Dendritic cell treated with granulocyte-macrophage colony-stimulating factor and Interleukin-4, amounts not matched to agents 40 ng/mL and 50 ng/mL, for 4 days (primary cell): Measurements from ENCODE around the gene WNT8A.
"Not testable (repeated sequence)": the region's sequence is repeated elsewhere in the genome, so short reads cannot be mapped to it uniquely, and the experiment has no call there.

Source experiments
- H3K27ac Mint-ChIP-seq: one replicate; pipeline ENCODE4 v1.8.0; 2022; ENCODE audit warnings: mild to moderate bottlenecking, mixed read lengths
- H3K27me3 Mint-ChIP-seq: one replicate; pipeline ENCODE4 v1.8.0; 2022; ENCODE audit warnings: mild to moderate bottlenecking, mixed read lengths
- H3K36me3 Mint-ChIP-seq: one replicate; pipeline ENCODE4 v1.8.0; 2022; ENCODE audit warnings: low read depth, mixed read lengths
- H3K4me1 Mint-ChIP-seq: one replicate; pipeline ENCODE4 v1.8.0; 2022; ENCODE audit warnings: low read depth, mixed read lengths
- H3K4me3 Mint-ChIP-seq: one replicate; pipeline ENCODE4 v1.8.0; 2022; ENCODE audit warnings: mild to moderate bottlenecking, moderate library complexity, mixed read lengths
- H3K9me3 Mint-ChIP-seq: one replicate; pipeline ENCODE4 v1.8.0; 2022; ENCODE audit warnings: mixed read lengths
- intact Hi-C: fragments of 100-400 bp; cut with micrococcal nuclease; formaldehyde crosslinking; loops from one replicate; pipeline ENCODE4 v1.15.0; 2022

The WNT8A gene

GRCh38 chr5:138083702-138084101 lies at the start of gene WNT8A:
Gene WNT8A (plus strand): TSS chr5:138084033. CDS start chr5:138084128, 95 bp downstream.
- Mint-ChIP-seq H3K4me3 (no peak within 1 kb of the TSS), H3K36me3 (no peaks in the 10 kb centered on the region), H3K9me3 (no peaks in the 10 kb centered on the region), H3K4me1 (peaks cover 18% of the 10 kb centered on the region), H3K27me3 (peaks cover 9% of the 10 kb centered on the region), H3K27ac (no peak within 1 kb of the TSS)
- intact Hi-C loops = no loop called here

- H3K4me3 Mint-ChIP-seq = no peak overlapping the region
- H3K9me3 Mint-ChIP-seq = no peaks in the 10 kb centered on the region
- H3K36me3 Mint-ChIP-seq = peaks cover 23% of the 10 kb centered on the region
Observed at GRCh38 chr5:138035605-138036537, 48.0 kb upstream of the WNT8A start.

GRCh38 chr5:138037271-138037670 lies 46.6 kb upstream of the WNT8A start:
- Mint-ChIP-seq H3K27ac (no peak overlapping the region), H3K9me3 (no peaks in the 10 kb centered on the region), H3K36me3 (peaks cover 9% of the 10 kb centered on the region), H3K27me3 (peaks cover 11% of the 10 kb centered on the region), H3K4me1 (peaks cover 19% of the 10 kb centered on the region), H3K4me3 (no peak overlapping the region)
- intact Hi-C loops = no loop called here

More at GRCh38 chr5:138035605-138036537, 48.0 kb upstream of the WNT8A start:
- H3K4me1 Mint-ChIP-seq = peaks cover 26% of the 10 kb centered on the region
- intact Hi-C loops = loop anchor here (1.0 to 2.0 kb wide), 2 partner anchors 32 to 103 kb away; partner anchors contain the start of gene NME5
- peaks cover 7% of the 10 kb centered on the region for H3K27me3 Mint-ChIP-seq
- H3K27ac Mint-ChIP-seq = no peak overlapping the region

- no peak overlapping the region for H3K27ac Mint-ChIP-seq
- intact Hi-C loops = no loop called here
Observed at GRCh38 chr5:138037907-138038633, 45.8 kb upstream of the WNT8A start.

GRCh38 chr5:138038826-138039225 lies 45.0 kb upstream of the WNT8A start:
- Mint-ChIP-seq H3K9me3 (no peaks in the 10 kb centered on the region), H3K27me3 (peaks cover 16% of the 10 kb centered on the region), H3K4me1 (peaks cover 15% of the 10 kb centered on the region), H3K4me3 (no peak overlapping the region), H3K27ac (no peak overlapping the region), H3K36me3 (no peaks in the 10 kb centered on the region)
- intact Hi-C loops = no loop called here

More at GRCh38 chr5:138037907-138038633, 45.8 kb upstream of the WNT8A start:
- Mint-ChIP-seq H3K36me3 (peaks cover under 1% of the 10 kb centered on the region), H3K4me1 (peaks cover 21% of the 10 kb centered on the region), H3K4me3 (no peak overlapping the region), H3K27me3 (peaks cover 16% of the 10 kb centered on the region), H3K9me3 (no peaks in the 10 kb centered on the region)

- intact Hi-C loops, H3K4me1 Mint-ChIP-seq, H3K36me3 Mint-ChIP-seq, H3K27ac Mint-ChIP-seq, H3K4me3 Mint-ChIP-seq, H3K9me3 Mint-ChIP-seq: not testable (repeated sequence)
- H3K27me3 Mint-ChIP-seq = peaks cover 24% of the 10 kb centered on the region
Observed at GRCh38 chr5:138045283-138045682, 38.5 kb upstream of the WNT8A start.

- H3K27me3 Mint-ChIP-seq = peaks cover 21% of the 10 kb centered on the region
- no peak overlapping the region for H3K27ac Mint-ChIP-seq
- H3K9me3 Mint-ChIP-seq = no peaks in the 10 kb centered on the region
- no peaks in the 10 kb centered on the region for H3K36me3 Mint-ChIP-seq
- intact Hi-C loops = no loop called here
- H3K4me1 Mint-ChIP-seq = no peaks in the 10 kb centered on the region
- H3K4me3 Mint-ChIP-seq = no peak overlapping the region
Observed at GRCh38 chr5:138051441-138052296, 32.2 kb upstream of the WNT8A start.

- H3K27ac Mint-ChIP-seq, H3K4me3 Mint-ChIP-seq, intact Hi-C loops, H3K4me1 Mint-ChIP-seq, H3K36me3 Mint-ChIP-seq, H3K9me3 Mint-ChIP-seq: not testable (repeated sequence)
- peaks cover 24% of the 10 kb centered on the region for H3K27me3 Mint-ChIP-seq
Observed at GRCh38 chr5:138052718-138053117, 31.1 kb upstream of the WNT8A start.

- intact Hi-C loops = no loop called here
- no peaks in the 10 kb centered on the region for H3K9me3 Mint-ChIP-seq
- H3K4me3 Mint-ChIP-seq = no peak overlapping the region
- H3K4me1 Mint-ChIP-seq = no peaks in the 10 kb centered on the region
- H3K27ac Mint-ChIP-seq = no peak overlapping the region
- H3K27me3 Mint-ChIP-seq = peaks cover 26% of the 10 kb centered on the region
- no peaks in the 10 kb centered on the region for H3K36me3 Mint-ChIP-seq
Observed at GRCh38 chr5:138053554-138053953, 30.3 kb upstream of the WNT8A start.

GRCh38 chr5:138054206-138054605 lies 29.6 kb upstream of the WNT8A start:
- no peaks in the 10 kb centered on the region for H3K36me3 Mint-ChIP-seq
- peaks cover 26% of the 10 kb centered on the region for H3K27me3 Mint-ChIP-seq
- intact Hi-C loops = no loop called here
- no peak overlapping the region for H3K27ac Mint-ChIP-seq
- no peaks in the 10 kb centered on the region for H3K9me3 Mint-ChIP-seq
- no peak overlapping the region for H3K4me3 Mint-ChIP-seq
- H3K4me1 Mint-ChIP-seq = no peaks in the 10 kb centered on the region

GRCh38 chr5:138054847-138055558 lies 28.8 kb upstream of the WNT8A start:
- intact Hi-C loops = no loop called here
- Mint-ChIP-seq H3K27me3 (peaks cover 26% of the 10 kb centered on the region), H3K4me3 (no peak overlapping the region), H3K36me3 (no peaks in the 10 kb centered on the region), H3K9me3 (no peaks in the 10 kb centered on the region), H3K27ac (no peak overlapping the region), H3K4me1 (no peaks in the 10 kb centered on the region)

GRCh38 chr5:138064526-138064925 lies 19.3 kb upstream of the WNT8A start:
- no peaks in the 10 kb centered on the region for H3K9me3 Mint-ChIP-seq
- H3K4me1 Mint-ChIP-seq = peaks cover 15% of the 10 kb centered on the region
- intact Hi-C loops = loop anchor here (10.0 kb wide), 1 partner anchor 430 kb away; no protein-coding TSS in a partner anchor
- no peak overlapping the region for H3K27ac Mint-ChIP-seq
- no peaks in the 10 kb centered on the region for H3K36me3 Mint-ChIP-seq
- H3K27me3 Mint-ChIP-seq = peaks cover 2% of the 10 kb centered on the region
- H3K4me3 Mint-ChIP-seq = no peak overlapping the region

- Mint-ChIP-seq H3K4me3 (no peak overlapping the region), H3K27ac (no peak overlapping the region), H3K9me3 (no peaks in the 10 kb centered on the region), H3K36me3 (no peaks in the 10 kb centered on the region), H3K27me3 (peaks cover 5% of the 10 kb centered on the region), H3K4me1 (peaks cover 15% of the 10 kb centered on the region)
- intact Hi-C loops = loop anchor here (10.0 kb wide), 1 partner anchor 430 kb away; no protein-coding TSS in a partner anchor
Observed at GRCh38 chr5:138065102-138065501, 18.7 kb upstream of the WNT8A start.
